Natural killer cell (primary cell): ENCODE data around the gene ERBIN. TPM values are rescaled to one million over a fixed set of nuclear protein-coding genes. Genes with fewer than 3 reads are reported as not detected.
"Not testable (repeated sequence)": the region's sequence is repeated elsewhere in the genome, so short reads cannot be mapped to it uniquely, and the experiment has no call there.

Source experiments
- ATAC-seq, 3 donors: fragments of 150-1000 bp in 2 of 3; fragments of 200-7000 bp in 1 of 3; cut with Tn5 transposase; 1 replicate in 1 of 3; 2 replicates in 2 of 3; pipeline ENCODE4 v1.10.0; 2021; ENCODE audit warnings: mild to moderate bottlenecking in 2 of 3, moderate library complexity in 2 of 3
- DNase-seq, 2 donors: peaks; one replicate each; pipeline versions ENCODE4 v3.0.0 to v3.0.0-alpha.2; 2013 to 2021; ENCODE audit warnings: mixed read lengths in 1 of 2
- H3K27ac ChIP-seq: one replicate; pipeline ENCODE4 v1.5.1; 2013; ENCODE audit warnings: mild to moderate bottlenecking, low read length
- H3K27me3 ChIP-seq: one replicate; pipeline ENCODE4 v1.6.1; 2013; ENCODE audit warnings: low read length; ENCODE audit not compliant: control insufficient read depth, insufficient read depth
- H3K36me3 ChIP-seq: one replicate; pipeline ENCODE4 v1.6.1; 2013; ENCODE audit warnings: low read length; ENCODE audit not compliant: control insufficient read depth, insufficient read depth
- H3K4me1 ChIP-seq: one replicate; pipeline ENCODE4 v1.6.1; 2013; ENCODE audit warnings: low read length; ENCODE audit not compliant: control insufficient read depth, insufficient read depth
- H3K4me3 ChIP-seq: one replicate; pipeline ENCODE4 v1.5.1; 2013; ENCODE audit warnings: low read length
- H3K9me3 ChIP-seq: one replicate; pipeline ENCODE4 v1.6.1; 2013; ENCODE audit warnings: low read length; ENCODE audit not compliant: control insufficient read depth, insufficient read depth
- H3K27ac Mint-ChIP-seq, 2 donors: one replicate each; pipeline ENCODE4 v1.8.0; 2022; ENCODE audit warnings: mild to moderate bottlenecking in 2 of 2, mixed read lengths in 2 of 2, moderate library complexity in 1 of 2
- H3K27me3 Mint-ChIP-seq, 2 donors: one replicate each; pipeline ENCODE4 v1.8.0; 2022; ENCODE audit warnings: low read depth in 2 of 2, mixed read lengths in 2 of 2
- H3K36me3 Mint-ChIP-seq: one replicate; pipeline ENCODE4 v1.8.0; 2022; ENCODE audit warnings: mixed read lengths
- H3K4me1 Mint-ChIP-seq, 2 donors: one replicate each; pipeline ENCODE4 v1.8.0; 2022; ENCODE audit warnings: mixed read lengths in 2 of 2
- H3K4me3 Mint-ChIP-seq: one replicate; pipeline ENCODE4 v1.8.0; 2022; ENCODE audit warnings: mild to moderate bottlenecking, moderate library complexity, mixed read lengths
- H3K9me3 Mint-ChIP-seq, 2 donors: one replicate each; pipeline ENCODE4 v1.8.0; 2022; ENCODE audit warnings: mixed read lengths in 2 of 2
- CTCF ChIP-seq: fragments of 200-600 bp; IDR thresholded peaks from one replicate; pipeline ENCODE4 v1.8.0; 2022; ENCODE audit warnings: antibody characterized with exemption
- WGBS: methylation state at CpG from one replicate; pipeline ENCODE4 v1.1.7; 2013; ENCODE audit warnings: missing lambda C conversion rate; ENCODE audit not compliant: insufficient coverage; 5-methylcytosine and 5-hydroxymethylcytosine counted together
- intact Hi-C: fragments of 100-400 bp; cut with micrococcal nuclease; formaldehyde crosslinking; loops from one replicate; pipeline ENCODE4 v1.14.2; 2022
- total RNA-seq, 4 donors: library from RNA; stranded (reverse); fragments of 120-200 nt in 1 of 4; gene quantifications; one replicate each; pipeline versions ENCODE4 v1.2.3 to v1.2.4, GENCODE V29; 2013 to 2022

The ERBIN gene
- total RNA-seq = 100 to 1,000 TPM; 153 to 171 (median 166) TPM
- total RNA-seq (2013) = 176 TPM

- no peaks in the 10 kb centered on the region for H3K9me3 ChIP-seq
- WGBS = under 1% methylated on average over 43 of the region's 45 CpGs
- no peaks in the 10 kb centered on the region for H3K9me3 Mint-ChIP-seq
- H3K36me3 Mint-ChIP-seq = no peaks in the 10 kb centered on the region
- peak within 1 kb of the TSS; percentile 89 to 96 for H3K27ac Mint-ChIP-seq
- no peak for TF ChIP-seq CTCF
- intact Hi-C loops = loop anchor here (5.0 to 10.0 kb wide), 3 partner anchors 36 to 1241 kb away; no protein-coding TSS in a partner anchor
- DNase-seq (peak; percentile 68 to 84), ATAC-seq (peak; percentile 20 to 36 (median 29))
- peak within 1 kb of the TSS; percentile 68 for H3K4me3 ChIP-seq
- peaks cover 4% of the 10 kb centered on the region for H3K36me3 ChIP-seq
- peaks cover 46 to 71% of the 10 kb centered on the region in 2 donors for H3K4me1 Mint-ChIP-seq
- no peaks in the 10 kb centered on the region for H3K27me3 ChIP-seq
- H3K27ac ChIP-seq = peak within 1 kb of the TSS; percentile 98
- H3K27me3 Mint-ChIP-seq = no peaks in the 10 kb centered on the region
- peak within 1 kb of the TSS; percentile 99 for H3K4me3 Mint-ChIP-seq
- peaks cover 19% of the 10 kb centered on the region for H3K4me1 ChIP-seq
Measured at GRCh38 chr5:65926276-65926783, at the start of gene ERBIN. Gene ERBIN (plus strand): TSS chr5:65926575. CDS start chr5:65992719, 66,144 bp downstream.

GRCh38 chr5:65876970-65877369 is 49.4 kb upstream of the ERBIN start:
- no peak for ATAC-seq
- H3K27ac Mint-ChIP-seq = no peak overlapping the region
- H3K27me3 Mint-ChIP-seq = no peaks in the 10 kb centered on the region
- no peak for TF ChIP-seq CTCF
- Histone ChIP-seq H3K36me3 (no peaks in the 10 kb centered on the region), H3K27ac (no peak overlapping the region), H3K9me3 (no peaks in the 10 kb centered on the region), H3K27me3 (no peaks in the 10 kb centered on the region), H3K4me3 (no peak overlapping the region), H3K4me1 (no peaks in the 10 kb centered on the region)
- H3K4me3 Mint-ChIP-seq = no peak overlapping the region
- DNase-seq = no peak
- 89% methylated on average over 4 of the region's 4 CpGs for WGBS
- intact Hi-C loops = no loop called here
- no peaks in the 10 kb centered on the region for H3K36me3 Mint-ChIP-seq
- peaks cover 2 to 6% of the 10 kb centered on the region in 2 donors for H3K9me3 Mint-ChIP-seq
- H3K4me1 Mint-ChIP-seq = no peaks in the 10 kb centered on the region

GRCh38 chr5:65879668-65880256 is 46.6 kb upstream of the ERBIN start:
- H3K27ac Mint-ChIP-seq, H3K4me1 Mint-ChIP-seq, H3K9me3 ChIP-seq, H3K27me3 ChIP-seq, H3K4me1 ChIP-seq, H3K36me3 Mint-ChIP-seq, H3K4me3 ChIP-seq, H3K36me3 ChIP-seq, H3K9me3 Mint-ChIP-seq, H3K27me3 Mint-ChIP-seq, H3K27ac ChIP-seq, ATAC-seq, DNase-seq, intact Hi-C loops, H3K4me3 Mint-ChIP-seq: not testable (repeated sequence)
- WGBS = 91% methylated on average over 6 of the region's 8 CpGs

GRCh38 chr5:65880496-65881072 is 45.8 kb upstream of the ERBIN start:
- H3K9me3 Mint-ChIP-seq = peaks cover 2 to 6% of the 10 kb centered on the region in 2 donors
- Histone ChIP-seq H3K4me3 (no peak overlapping the region), H3K27ac (no peak overlapping the region), H3K36me3 (no peaks in the 10 kb centered on the region), H3K27me3 (no peaks in the 10 kb centered on the region), H3K9me3 (no peaks in the 10 kb centered on the region), H3K4me1 (no peaks in the 10 kb centered on the region)
- 88% methylated on average over 3 of the region's 3 CpGs for WGBS
- H3K27me3 Mint-ChIP-seq = peaks cover 0 to 3% of the 10 kb centered on the region in 2 donors
- no peak overlapping the region for H3K27ac Mint-ChIP-seq
- H3K4me3 Mint-ChIP-seq = no peak overlapping the region
- no peaks in the 10 kb centered on the region for H3K36me3 Mint-ChIP-seq
- intact Hi-C loops = no loop called here
- no peak for TF ChIP-seq CTCF
- no peaks in the 10 kb centered on the region for H3K4me1 Mint-ChIP-seq
- DNase-seq (no peak), ATAC-seq (no peak)
